ENCODE results near the gene HGS. TPM values are rescaled to one million over a fixed set of nuclear protein-coding genes. Genes with fewer than 3 reads are reported as not detected.

HGS gene
- total and polyA plus RNA-seq, 2 of the 13 experiments (the other 11 are each of a cell fraction or from before 2014, with no cell fraction given) = 73.3 to 78.1 TPM

GRCh38 chr17:81666342-81667191 is 17.2 kb upstream of the HGS start, which contains the start of the genes CCDC137 and OXLD1 (continued):
- no peak for TF ChIP-seq SMYD3 (CRISPR knock-in tag; IDR thresholded peaks at IDR 0.05)
- TF ChIP-seq ZNF562 (CRISPR knock-in tag; IDR thresholded peaks at IDR 0.05; ENCODE audit: borderline replicate concordance) = no peak
- TF ChIP-seq ZNF382 (CRISPR knock-in tag; IDR thresholded peaks at IDR 0.05; ENCODE audit: borderline replicate concordance) = no peak
- no peak for TF ChIP-seq ZBTB4 (CRISPR knock-in tag; IDR thresholded peaks at IDR 0.05; ENCODE audit: borderline replicate concordance)
- no peak for TF ChIP-seq MEF2D (CRISPR knock-in tag; IDR thresholded peaks at IDR 0.05)
- TF ChIP-seq FOSL1 (CRISPR knock-in tag; IDR thresholded peaks at IDR 0.05; ENCODE audit: borderline replicate concordance) = peak; percentile 45; the same call in 1 of the 2 replicates
- TF ChIP-seq CHD4 (IDR thresholded peaks at IDR 0.05; ENCODE audit: borderline replicate concordance, low read length) = no peak
- TF ChIP-seq ZNF800 (CRISPR knock-in tag; IDR thresholded peaks at IDR 0.05) = peak; percentile 53
- TF ChIP-seq ZNF484 (CRISPR knock-in tag; IDR thresholded peaks at IDR 0.05; ENCODE audit: borderline replicate concordance, low read depth) = no peak
- TF ChIP-seq ZNF34 (CRISPR knock-in tag; IDR thresholded peaks at IDR 0.05; ENCODE audit: borderline replicate concordance) = no peak; the same call in 1 of the 2 replicates
- TF ChIP-seq ZNF253 (CRISPR knock-in tag; IDR thresholded peaks at IDR 0.05; ENCODE audit: borderline replicate concordance) = 0 out of 2 replicates have a peak, but pooled peaks have one; percentile 39
- TF ChIP-seq ZNF83 (CRISPR knock-in tag; IDR thresholded peaks at IDR 0.05; ENCODE audit: borderline replicate concordance) = no peak
- peak; percentile 97 for TF ChIP-seq ELF3 (CRISPR knock-in tag; IDR thresholded peaks at IDR 0.05)
- peak; percentile 87 for TF ChIP-seq ZHX2 (IDR thresholded peaks at IDR 0.05; ENCODE audit: low read depth)
- TF ChIP-seq ZHX2 (CRISPR knock-in tag; IDR thresholded peaks at IDR 0.05; ENCODE audit: borderline replicate concordance) = peak; percentile 27; the same call in 1 of the 2 replicates
- no peak for TF ChIP-seq MLLT10 (CRISPR knock-in tag; IDR thresholded peaks at IDR 0.05)
- TF ChIP-seq ZBTB21 (CRISPR knock-in tag; IDR thresholded peaks at IDR 0.05) = no peak
- TF ChIP-seq SP4 (CRISPR knock-in tag; IDR thresholded peaks at IDR 0.05) = peak; percentile 80
